Transverse colon (tissue), 4 donors: Measurements from ENCODE around the gene RBP3. TPM values are rescaled to one million over a fixed set of nuclear protein-coding genes. Genes with fewer than 3 reads are reported as not detected.

Experiments used
- DNase-seq: peaks from one replicate; pipeline ENCODE4 v3.0.0-alpha.2; 2019
- H3K27ac ChIP-seq, 4 donors: fragments of 200-600 bp; sonication (generic); 2 replicates each; pipeline ENCODE4 v1.5.1; 2016 to 2018; ENCODE audit warnings: inconsistent platforms in 4 of 4
- H3K27me3 ChIP-seq: fragments of 200-600 bp; sonication (generic); 2 replicates; pipeline ENCODE4 v1.5.1; 2017; ENCODE audit warnings: inconsistent platforms
- H3K36me3 ChIP-seq, 4 donors: fragments of 200-600 bp; sonication (generic); 2 replicates each; pipeline ENCODE4 v1.5.1; 2017 to 2019; ENCODE audit warnings: inconsistent platforms in 4 of 4
- H3K4me1 ChIP-seq, 4 donors: fragments of 200-600 bp; sonication (generic); 2 replicates each; pipeline ENCODE4 v1.5.1; 2017 to 2020; ENCODE audit warnings: inconsistent platforms in 4 of 4
- H3K4me3 ChIP-seq, 4 donors: fragments of 200-600 bp; sonication (generic); 1 replicate in 1 of 4; 2 replicates in 3 of 4; pipeline versions ENCODE4 v1.5.1 to v1.6.1; 2017 to 2019; ENCODE audit warnings: inconsistent platforms in 4 of 4
- H3K9me3 ChIP-seq, 2 donors: fragments of 200-600 bp; sonication (generic); 2 replicates each; pipeline ENCODE4 v1.5.1; 2017 to 2019; ENCODE audit warnings: inconsistent platforms in 2 of 2
- CTCF ChIP-seq, 5 experiments: fragments of 200-600 bp in 3 of 5; fragments of 450-650 bp in 2 of 5; sonication (generic) in 3 of 5; IDR thresholded peaks; 1 replicate in 2 of 5; 2 replicates in 3 of 5; pipeline ENCODE4 v1.5.1; 2016 to 2017; ENCODE audit warnings: antibody characterized with exemption in 5 of 5, inconsistent platforms in 3 of 5, mild to moderate bottlenecking in 2 of 5, moderate library complexity in 1 of 5
- EP300 ChIP-seq: sonication (generic); formaldehyde crosslinking; IDR thresholded peaks from one replicate; pipeline ENCODE4 v1.6.1; 2017; ENCODE audit warnings: antibody characterized with exemption, low read depth
- POLR2A ChIP-seq: fragments of 450-650 bp; IDR thresholded peaks from one replicate; pipeline ENCODE4 v1.6.1; 2016; ENCODE audit warnings: antibody characterized with exemption, mild to moderate bottlenecking, moderate library complexity
- POLR2AphosphoS5 ChIP-seq, 3 donors: sonication (generic); formaldehyde crosslinking; IDR thresholded peaks; one replicate each; pipeline ENCODE4 v1.6.1; 2016; ENCODE audit warnings: antibody characterized with exemption in 3 of 3
- WGBS, 2 donors: methylation state at CpG; one replicate each; pipeline ENCODE4 v1.1.5; 2018; ENCODE audit warnings: low coverage in 1 of 2; 5-methylcytosine and 5-hydroxymethylcytosine counted together
- in situ Hi-C, 4 donors: fragments of 200-750 bp; cut with MboI; loops; one replicate each; pipeline versions ENCODE4 v1.15.0 to v1.15.1; 2017; ENCODE audit warnings: low sequenced_read_pairs in 3 of 4, low pct_ligation_motif_present in 1 of 4, low pct_unique_long_range_greater_than_20kb in 1 of 4
- intact Hi-C: fragments of 100-400 bp; cut with DNase I; formaldehyde crosslinking; loops from one replicate; pipeline ENCODE4 v1.15.1; 2023; ENCODE audit warnings: low total_unique reads
- total RNA-seq, 4 donors: library from RNA; depleted of rRNA; stranded (reverse); fragments of >200 nt; gene quantifications; one replicate each; pipeline ENCODE4 v1.1.0, GENCODE V29; 2016

Gene RBP3
- total RNA-seq, 4 donors from 2014 or later, result not detected

- Histone ChIP-seq H3K36me3 (no peaks in the 10 kb centered on the region), H3K4me3 (no peak overlapping the region), H3K27me3 (no peaks in the 10 kb centered on the region), H3K27ac (no peak overlapping the region), H3K4me1 (peaks cover 5 to 11% (median 8%) of the 10 kb centered on the region in 4 donors), H3K9me3 (no peaks in the 10 kb centered on the region)
- DNase-seq, result no peak
- 84 to 91% methylated on average over 3 of the region's 3 CpGs for WGBS, 2 donors
- intact Hi-C loops, result no loop called here
- in situ Hi-C loops, result no loop called here
- no peak for TF ChIP-seq EP300
- no peak for TF ChIP-seq POLR2A
- no peak for TF ChIP-seq CTCF (IDR thresholded peaks at IDR 0.05)
- TF ChIP-seq POLR2AphosphoS5 (IDR thresholded peaks at IDR 0.05), result no peak
Observed at GRCh38 chr10:47332946-47333345, 15.2 kb upstream of the RBP3 start.

- no peak for DNase-seq
- no peaks in the 10 kb centered on the region for H3K27me3 ChIP-seq
- intact Hi-C loops (no loop called here), in situ Hi-C loops (no loop called here)
- no peak for TF ChIP-seq EP300
- TF ChIP-seq CTCF (IDR thresholded peaks at IDR 0.05), result no peak
- TF ChIP-seq POLR2AphosphoS5 (IDR thresholded peaks at IDR 0.05), result no peak
- no peak for TF ChIP-seq POLR2A
- H3K36me3 ChIP-seq, result no peaks in the 10 kb centered on the region
- H3K27ac ChIP-seq, result no peak overlapping the region
- no peaks in the 10 kb centered on the region for H3K9me3 ChIP-seq
- no peak overlapping the region for H3K4me3 ChIP-seq
- H3K4me1 ChIP-seq, result peaks cover 5 to 11% (median 8%) of the 10 kb centered on the region in 4 donors
- WGBS, 2 donors, result 89 to 92% methylated on average over 2 to 6 of the region's 6 CpGs
Observed at GRCh38 chr10:47333532-47333931, 14.6 kb upstream of the RBP3 start.

GRCh38 chr10:47334466-47335295, 13.5 kb upstream of the RBP3 start:
- Histone ChIP-seq H3K4me3 (no peak overlapping the region), H3K27ac (no peak overlapping the region), H3K4me1 (peaks cover 5 to 11% (median 8%) of the 10 kb centered on the region in 4 donors), H3K36me3 (no peaks in the 10 kb centered on the region), H3K9me3 (no peaks in the 10 kb centered on the region), H3K27me3 (no peaks in the 10 kb centered on the region)
- TF ChIP-seq POLR2AphosphoS5 (IDR thresholded peaks at IDR 0.05) (no peak), CTCF (IDR thresholded peaks at IDR 0.05) (no peak), POLR2A (no peak), EP300 (no peak)
- in situ Hi-C loops (no loop called here), intact Hi-C loops (no loop called here)
- WGBS, 2 donors, result 82 to 89% methylated on average over 4 to 8 of the region's 8 CpGs
- no peak for DNase-seq

GRCh38 chr10:47335906-47336305, 12.3 kb upstream of the RBP3 start:
- H3K9me3 ChIP-seq, result no peaks in the 10 kb centered on the region
- H3K4me1 ChIP-seq, result peaks cover 0 to 11% (median 5%) of the 10 kb centered on the region in 4 donors
- H3K27me3 ChIP-seq, result no peaks in the 10 kb centered on the region
- in situ Hi-C loops (no loop called here), intact Hi-C loops (no loop called here)
- no peak for DNase-seq
- no peak overlapping the region for H3K4me3 ChIP-seq
- no peak for TF ChIP-seq EP300
- TF ChIP-seq CTCF (IDR thresholded peaks at IDR 0.05), result no peak
- H3K27ac ChIP-seq, result no peak overlapping the region
- no peaks in the 10 kb centered on the region for H3K36me3 ChIP-seq
- WGBS, 2 donors, result 80 to 92% methylated on average over 1 to 5 of the region's 5 CpGs
